HG02763 (cell line): ENCODE data around the gene IGSF11.
"Not testable (repeated sequence)": the region's sequence is repeated elsewhere in the genome, so short reads cannot be mapped to it uniquely, and the experiment has no call there.

Experiments used
- ATAC-seq: cut with Tn5 transposase; IDR thresholded peaks from one replicate; pipeline ENCODE4 v1.9.1; 2021; ENCODE audit warnings: mild to moderate bottlenecking, moderate library complexity; ENCODE audit not compliant: unreplicated experiment

IGSF11 gene

GRCh38 chr3:118990823-118991560 is 43.7 kb downstream of the IGSF11 start:
- ATAC-seq = no peak

- ATAC-seq = no peak
Observed at GRCh38 chr3:118988198-118989130, 46.2 kb downstream of the IGSF11 start.

GRCh38 chr3:118987477-118987876 is 47.2 kb downstream of the IGSF11 start:
- no peak for ATAC-seq

- no peak for ATAC-seq
Observed at GRCh38 chr3:118986734-118987133, 47.9 kb downstream of the IGSF11 start.

- ATAC-seq = no peak
Observed at GRCh38 chr3:118984699-118985098, 49.9 kb downstream of the IGSF11 start.

GRCh38 chr3:118981494-118982134 is 53.0 kb downstream of the IGSF11 start:
- ATAC-seq = no peak

GRCh38 chr3:118980832-118981231 is 53.8 kb downstream of the IGSF11 start:
- no peak for ATAC-seq

GRCh38 chr3:118978393-118978758 is 56.3 kb downstream of the IGSF11 start:
- no peak for ATAC-seq

GRCh38 chr3:118977671-118978392 is 56.8 kb downstream of the IGSF11 start:
- no peak for ATAC-seq

- ATAC-seq = no peak
Observed at GRCh38 chr3:118977118-118977517, 57.5 kb downstream of the IGSF11 start.

- not testable (repeated sequence) for ATAC-seq
Observed at GRCh38 chr3:118975476-118975875, 59.2 kb downstream of the IGSF11 start.

GRCh38 chr3:118974356-118975097 is 60.1 kb downstream of the IGSF11 start:
- ATAC-seq = no peak

- no peak for ATAC-seq
Observed at GRCh38 chr3:118973050-118973449, 61.6 kb downstream of the IGSF11 start.

- no peak for ATAC-seq
Observed at GRCh38 chr3:118970819-118971218, 63.8 kb downstream of the IGSF11 start.

GRCh38 chr3:118968640-118969039 is 66.0 kb downstream of the IGSF11 start:
- no peak for ATAC-seq

- no peak for ATAC-seq
Observed at GRCh38 chr3:118968111-118968510, 66.5 kb downstream of the IGSF11 start.

GRCh38 chr3:118966700-118967099 is 67.9 kb downstream of the IGSF11 start:
- no peak for ATAC-seq

- no peak for ATAC-seq
Observed at GRCh38 chr3:118963711-118964110, 70.9 kb downstream of the IGSF11 start.

- no peak for ATAC-seq
Observed at GRCh38 chr3:118960876-118961450, 73.7 kb downstream of the IGSF11 start.
